ENCODE results near the gene ZNF774. TPM values are rescaled to one million over a fixed set of nuclear protein-coding genes. Genes with fewer than 3 reads are reported as not detected.

The ZNF774 gene
- total RNA-seq, 1 donor from 2014 or later, result 3.2 TPM

DNA sequence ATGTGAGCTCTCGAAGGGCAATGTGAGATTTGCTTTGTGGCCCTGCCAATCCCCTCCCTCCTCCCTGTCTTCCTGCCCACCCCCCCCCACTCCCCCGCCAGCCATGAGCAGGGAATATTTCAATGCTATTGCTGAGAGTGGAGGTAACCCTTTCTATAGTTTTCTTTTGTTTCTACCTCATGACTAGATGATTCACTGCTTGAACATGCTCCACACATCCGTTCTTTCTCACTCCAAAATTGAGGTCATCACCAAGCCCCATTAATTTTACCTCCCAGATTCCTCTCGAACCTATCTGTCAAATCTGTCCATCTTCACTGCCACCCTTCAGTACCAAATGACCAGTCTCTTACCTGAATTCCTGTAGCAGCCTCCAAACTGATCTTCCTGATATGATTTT lies 12.2 kb downstream of the ZNF774 start:
- DNase-seq (ENCODE audit: low spot score), result no peak
- no peaks in the 10 kb centered on the region for H3K27me3 Mint-ChIP-seq (ENCODE audit: low read depth)
- no peak overlapping the region for H3K4me3 Mint-ChIP-seq (ENCODE audit: unreplicated experiment)
- H3K36me3 Mint-ChIP-seq (ENCODE audit: low read depth), result peaks cover 4% of the 10 kb centered on the region
- TF ChIP-seq, protein P1, sequence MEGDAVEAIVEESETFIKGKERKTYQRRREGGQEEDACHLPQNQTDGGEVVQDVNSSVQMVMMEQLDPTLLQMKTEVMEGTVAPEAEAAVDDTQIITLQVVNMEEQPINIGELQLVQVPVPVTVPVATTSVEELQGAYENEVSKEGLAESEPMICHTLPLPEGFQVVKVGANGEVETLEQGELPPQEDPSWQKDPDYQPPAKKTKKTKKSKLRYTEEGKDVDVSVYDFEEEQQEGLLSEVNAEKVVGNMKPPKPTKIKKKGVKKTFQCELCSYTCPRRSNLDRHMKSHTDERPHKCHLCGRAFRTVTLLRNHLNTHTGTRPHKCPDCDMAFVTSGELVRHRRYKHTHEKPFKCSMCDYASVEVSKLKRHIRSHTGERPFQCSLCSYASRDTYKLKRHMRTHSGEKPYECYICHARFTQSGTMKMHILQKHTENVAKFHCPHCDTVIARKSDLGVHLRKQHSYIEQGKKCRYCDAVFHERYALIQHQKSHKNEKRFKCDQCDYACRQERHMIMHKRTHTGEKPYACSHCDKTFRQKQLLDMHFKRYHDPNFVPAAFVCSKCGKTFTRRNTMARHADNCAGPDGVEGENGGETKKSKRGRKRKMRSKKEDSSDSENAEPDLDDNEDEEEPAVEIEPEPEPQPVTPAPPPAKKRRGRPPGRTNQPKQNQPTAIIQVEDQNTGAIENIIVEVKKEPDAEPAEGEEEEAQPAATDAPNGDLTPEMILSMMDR (IDR thresholded peaks at IDR 0.05), result no peak
- H3K4me1 Mint-ChIP-seq (ENCODE audit: low read depth), result peaks cover 38% of the 10 kb centered on the region
- H3K27ac Mint-ChIP-seq (ENCODE audit: unreplicated experiment), result peak overlapping the region; percentile 80
- H3K9me3 Mint-ChIP-seq (ENCODE audit: low read depth), result no peaks in the 10 kb centered on the region

DNA sequence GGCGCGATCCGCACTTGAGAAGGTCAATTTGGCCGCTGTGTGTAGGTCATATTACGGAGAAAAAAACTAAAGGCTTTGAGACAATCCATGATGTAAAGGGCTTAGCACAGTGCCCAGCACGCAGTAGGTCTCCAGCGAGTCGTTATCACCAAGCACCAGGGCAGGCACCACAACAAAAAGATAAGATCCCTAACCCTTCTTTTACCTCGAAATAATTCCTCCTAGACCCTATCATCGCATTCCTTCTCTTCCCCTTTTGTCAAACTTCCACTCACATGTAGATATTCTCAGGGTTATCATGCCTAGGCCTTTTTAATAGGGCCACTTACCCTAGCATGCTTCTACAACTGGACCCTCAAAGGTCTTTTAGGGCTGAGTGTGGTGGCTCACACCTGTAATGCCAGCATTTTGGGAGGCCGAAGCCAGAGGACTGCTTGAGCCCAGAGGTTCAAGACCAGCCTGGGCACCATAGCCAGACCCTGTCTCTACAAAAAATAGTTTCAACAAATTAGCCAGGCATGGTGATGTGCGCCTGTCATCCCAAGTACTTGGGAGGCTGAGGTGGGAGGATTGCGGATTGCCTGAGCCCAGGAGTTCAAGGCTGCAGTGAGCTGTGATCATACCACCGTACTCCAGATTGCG lies 13.5 kb downstream of the ZNF774 start:
- TF ChIP-seq, protein P1 (IDR thresholded peaks at IDR 0.05), result no peak
- no peak for DNase-seq (ENCODE audit: low spot score)
- Mint-ChIP-seq H3K9me3 (ENCODE audit: low read depth) (no peaks in the 10 kb centered on the region), H3K36me3 (ENCODE audit: low read depth) (peaks cover under 1% of the 10 kb centered on the region), H3K27ac (ENCODE audit: unreplicated experiment) (no peak overlapping the region), H3K27me3 (ENCODE audit: low read depth) (no peaks in the 10 kb centered on the region), H3K4me3 (ENCODE audit: unreplicated experiment) (no peak overlapping the region), H3K4me1 (ENCODE audit: low read depth) (peaks cover 38% of the 10 kb centered on the region)

DNA sequence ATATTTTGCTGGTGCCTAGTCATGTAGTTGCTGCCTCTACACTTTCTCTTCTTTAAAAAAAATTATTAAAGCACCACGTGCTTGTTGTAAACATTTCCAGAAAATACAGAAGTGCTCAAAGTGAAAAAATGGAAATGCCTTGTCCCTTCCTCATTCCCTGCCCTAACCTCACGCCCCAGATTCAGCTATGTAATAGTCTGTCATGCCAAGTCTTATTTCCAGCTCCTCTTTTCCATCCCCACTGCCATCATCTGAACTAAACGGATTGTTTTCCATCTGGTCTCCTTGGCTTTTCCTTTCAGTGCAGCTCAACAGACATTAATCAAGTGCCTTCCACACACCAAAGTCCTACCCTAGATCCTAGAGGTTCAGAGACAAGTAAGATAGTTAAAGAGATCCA lies 15.5 kb downstream of the ZNF774 start:
- no peak for DNase-seq (ENCODE audit: low spot score)
- Mint-ChIP-seq H3K27ac (ENCODE audit: unreplicated experiment) (peak overlapping the region; percentile 39), H3K4me1 (ENCODE audit: low read depth) (peaks cover 26% of the 10 kb centered on the region), H3K27me3 (ENCODE audit: low read depth) (no peaks in the 10 kb centered on the region), H3K9me3 (ENCODE audit: low read depth) (no peaks in the 10 kb centered on the region), H3K36me3 (ENCODE audit: low read depth) (no peaks in the 10 kb centered on the region), H3K4me3 (ENCODE audit: unreplicated experiment) (no peak overlapping the region)
- TF ChIP-seq, protein P1 (IDR thresholded peaks at IDR 0.05), result no peak

DNA sequence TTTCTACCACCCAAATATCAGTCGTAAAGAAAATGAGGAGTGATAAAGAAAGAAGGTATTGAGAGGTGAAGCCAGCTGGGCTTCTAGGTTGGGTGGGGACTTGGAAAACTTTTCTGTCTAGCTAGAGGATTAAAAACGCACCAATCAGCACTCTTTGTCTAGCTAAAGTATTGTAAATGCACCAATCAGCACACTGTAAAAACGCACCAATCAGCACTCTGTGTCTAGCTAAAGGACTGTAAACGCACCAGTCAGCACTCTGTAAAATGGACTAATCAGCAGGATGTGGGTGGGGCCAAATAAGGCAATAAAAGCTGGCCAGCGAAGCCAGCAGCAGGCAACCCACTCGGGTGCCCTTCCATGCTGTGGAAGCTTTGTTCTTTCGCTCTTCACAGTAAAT lies 23.0 kb downstream of the ZNF774 start:
- DNase-seq (ENCODE audit: low spot score), result no peak
- no peak overlapping the region for H3K27ac Mint-ChIP-seq (ENCODE audit: unreplicated experiment)
- H3K36me3 Mint-ChIP-seq (ENCODE audit: low read depth), result peaks cover 1% of the 10 kb centered on the region
- H3K4me1 Mint-ChIP-seq (ENCODE audit: low read depth), result no peaks in the 10 kb centered on the region
- H3K9me3 Mint-ChIP-seq (ENCODE audit: low read depth), result no peaks in the 10 kb centered on the region
- no peak overlapping the region for H3K4me3 Mint-ChIP-seq (ENCODE audit: unreplicated experiment)
- TF ChIP-seq, protein P1 (IDR thresholded peaks at IDR 0.05), result no peak
- no peaks in the 10 kb centered on the region for H3K27me3 Mint-ChIP-seq (ENCODE audit: low read depth)

DNA sequence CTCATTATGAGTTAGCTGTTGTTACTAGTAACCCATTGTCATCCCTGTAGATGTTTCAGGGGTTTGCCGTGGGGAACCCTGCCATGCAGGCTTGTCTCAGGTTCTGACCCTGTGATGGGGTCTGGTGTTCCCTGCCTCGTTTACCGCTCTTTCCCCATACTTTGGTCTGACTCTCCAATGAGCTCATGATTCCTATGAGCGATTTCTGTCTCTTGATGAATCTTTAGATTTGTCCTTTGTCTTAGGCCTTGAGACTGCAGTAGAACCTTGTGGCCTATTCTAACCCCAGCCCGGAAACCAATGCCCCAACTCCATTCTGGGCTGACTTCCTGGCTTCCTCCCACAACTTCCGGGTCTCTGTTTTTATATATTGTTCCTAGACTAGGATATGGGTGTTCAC lies 24.7 kb downstream of the ZNF774 start:
- H3K9me3 Mint-ChIP-seq (ENCODE audit: low read depth), result peaks cover 4% of the 10 kb centered on the region
- H3K36me3 Mint-ChIP-seq (ENCODE audit: low read depth), result peaks cover 4% of the 10 kb centered on the region
- DNase-seq (ENCODE audit: low spot score), result no peak

More for the DNA sequence above, 24.7 kb downstream of the ZNF774 start:
- Mint-ChIP-seq H3K27ac (ENCODE audit: unreplicated experiment) (no peak overlapping the region), H3K4me3 (ENCODE audit: unreplicated experiment) (no peak overlapping the region), H3K27me3 (ENCODE audit: low read depth) (no peaks in the 10 kb centered on the region), H3K4me1 (ENCODE audit: low read depth) (no peaks in the 10 kb centered on the region)
- TF ChIP-seq, protein P1 (IDR thresholded peaks at IDR 0.05), result no peak

All from chondrocyte (in vitro differentiated cells).